HG03139 (cell line): ENCODE data around the gene DAB1.

Source experiments
- ATAC-seq: cut with Tn5 transposase; IDR thresholded peaks from one replicate; pipeline ENCODE4 v1.9.1; 2021; ENCODE audit not compliant: unreplicated experiment

The DAB1 gene

GRCh38 chr1:57278558-57278957, 145.3 kb downstream of the DAB1 start:
- ATAC-seq: no peak

GRCh38 chr1:57277681-57278080, 146.2 kb downstream of the DAB1 start:
- ATAC-seq: no peak

GRCh38 chr1:57276918-57277317, 146.9 kb downstream of the DAB1 start:
- no peak for ATAC-seq

GRCh38 chr1:57272601-57273000, 151.3 kb downstream of the DAB1 start:
- ATAC-seq: no peak

GRCh38 chr1:57272150-57272549, 151.7 kb downstream of the DAB1 start:
- ATAC-seq: no peak

GRCh38 chr1:57270927-57271698, 152.7 kb downstream of the DAB1 start:
- no peak for ATAC-seq

- ATAC-seq: no peak
Observed at GRCh38 chr1:57269630-57270225, 154.1 kb downstream of the DAB1 start.

GRCh38 chr1:57265104-57265503, 158.8 kb downstream of the DAB1 start:
- ATAC-seq: no peak

GRCh38 chr1:57262472-57262871, 161.4 kb downstream of the DAB1 start:
- ATAC-seq: no peak

GRCh38 chr1:57258557-57259325, 165.1 kb downstream of the DAB1 start:
- no peak for ATAC-seq

GRCh38 chr1:57255945-57256344, 167.9 kb downstream of the DAB1 start:
- no peak for ATAC-seq

- no peak for ATAC-seq
Observed at GRCh38 chr1:57254022-57254421, 169.8 kb downstream of the DAB1 start.

- no peak for ATAC-seq
Observed at GRCh38 chr1:57252597-57253294, 171.1 kb downstream of the DAB1 start.

GRCh38 chr1:57250021-57250420, 173.8 kb downstream of the DAB1 start:
- ATAC-seq: no peak

- no peak for ATAC-seq
Observed at GRCh38 chr1:57249511-57249910, 174.3 kb downstream of the DAB1 start.

GRCh38 chr1:57248830-57249229, 175.0 kb downstream of the DAB1 start:
- ATAC-seq: no peak

GRCh38 chr1:57238233-57238781, 185.6 kb downstream of the DAB1 start:
- ATAC-seq: no peak

GRCh38 chr1:57235730-57236510, 187.9 kb downstream of the DAB1 start:
- no peak for ATAC-seq

GRCh38 chr1:57234459-57234858, 189.4 kb downstream of the DAB1 start:
- ATAC-seq: no peak

- ATAC-seq: no peak
Observed at GRCh38 chr1:57232500-57232899, 191.4 kb downstream of the DAB1 start.
